Natural killer cell (primary cell): ENCODE results near the gene APCDD1L. TPM values are rescaled to one million over a fixed set of nuclear protein-coding genes. Genes with fewer than 3 reads are reported as not detected.

Experiments
- ATAC-seq, 3 donors: fragments of 150-1000 bp in 2 of 3; fragments of 200-7000 bp in 1 of 3; cut with Tn5 transposase; 1 replicate in 1 of 3; 2 replicates in 2 of 3; pipeline ENCODE4 v1.10.0; 2021; ENCODE audit warnings: mild to moderate bottlenecking in 2 of 3, moderate library complexity in 2 of 3
- DNase-seq, 2 donors: peaks; one replicate each; pipeline versions ENCODE4 v3.0.0 to v3.0.0-alpha.2; 2013 to 2021; ENCODE audit warnings: mixed read lengths in 1 of 2
- H3K27ac ChIP-seq: one replicate; pipeline ENCODE4 v1.5.1; 2013; ENCODE audit warnings: mild to moderate bottlenecking, low read length
- H3K27me3 ChIP-seq: one replicate; pipeline ENCODE4 v1.6.1; 2013; ENCODE audit warnings: low read length; ENCODE audit not compliant: control insufficient read depth, insufficient read depth
- H3K36me3 ChIP-seq: one replicate; pipeline ENCODE4 v1.6.1; 2013; ENCODE audit warnings: low read length; ENCODE audit not compliant: control insufficient read depth, insufficient read depth
- H3K4me1 ChIP-seq: one replicate; pipeline ENCODE4 v1.6.1; 2013; ENCODE audit warnings: low read length; ENCODE audit not compliant: control insufficient read depth, insufficient read depth
- H3K4me3 ChIP-seq: one replicate; pipeline ENCODE4 v1.5.1; 2013; ENCODE audit warnings: low read length
- H3K9me3 ChIP-seq: one replicate; pipeline ENCODE4 v1.6.1; 2013; ENCODE audit warnings: low read length; ENCODE audit not compliant: control insufficient read depth, insufficient read depth
- H3K27ac Mint-ChIP-seq, 2 donors: one replicate each; pipeline ENCODE4 v1.8.0; 2022; ENCODE audit warnings: mild to moderate bottlenecking in 2 of 2, mixed read lengths in 2 of 2, moderate library complexity in 1 of 2
- H3K27me3 Mint-ChIP-seq, 2 donors: one replicate each; pipeline ENCODE4 v1.8.0; 2022; ENCODE audit warnings: low read depth in 2 of 2, mixed read lengths in 2 of 2
- H3K36me3 Mint-ChIP-seq: one replicate; pipeline ENCODE4 v1.8.0; 2022; ENCODE audit warnings: mixed read lengths
- H3K4me1 Mint-ChIP-seq, 2 donors: one replicate each; pipeline ENCODE4 v1.8.0; 2022; ENCODE audit warnings: mixed read lengths in 2 of 2
- H3K4me3 Mint-ChIP-seq: one replicate; pipeline ENCODE4 v1.8.0; 2022; ENCODE audit warnings: mild to moderate bottlenecking, moderate library complexity, mixed read lengths
- H3K9me3 Mint-ChIP-seq, 2 donors: one replicate each; pipeline ENCODE4 v1.8.0; 2022; ENCODE audit warnings: mixed read lengths in 2 of 2
- WGBS: methylation state at CpG from one replicate; pipeline ENCODE4 v1.1.7; 2013; ENCODE audit warnings: missing lambda C conversion rate; ENCODE audit not compliant: insufficient coverage; 5-methylcytosine and 5-hydroxymethylcytosine counted together
- intact Hi-C: fragments of 100-400 bp; cut with micrococcal nuclease; formaldehyde crosslinking; loops from one replicate; pipeline ENCODE4 v1.14.2; 2022
- total RNA-seq, 4 donors: library from RNA; stranded (reverse); fragments of 120-200 nt in 1 of 4; gene quantifications; one replicate each; pipeline versions ENCODE4 v1.2.3 to v1.2.4, GENCODE V29; 2013 to 2022
- TF ChIP-seq, protein P1 (sequence below): fragments of 200-600 bp; IDR thresholded peaks from one replicate; pipeline ENCODE4 v1.8.0; 2022; ENCODE audit warnings: antibody characterized with exemption

The APCDD1L gene
- total RNA-seq, 3 donors from 2014 or later (not counting 1 experiment from before 2014, with no cell fraction given): not detected

DNA sequence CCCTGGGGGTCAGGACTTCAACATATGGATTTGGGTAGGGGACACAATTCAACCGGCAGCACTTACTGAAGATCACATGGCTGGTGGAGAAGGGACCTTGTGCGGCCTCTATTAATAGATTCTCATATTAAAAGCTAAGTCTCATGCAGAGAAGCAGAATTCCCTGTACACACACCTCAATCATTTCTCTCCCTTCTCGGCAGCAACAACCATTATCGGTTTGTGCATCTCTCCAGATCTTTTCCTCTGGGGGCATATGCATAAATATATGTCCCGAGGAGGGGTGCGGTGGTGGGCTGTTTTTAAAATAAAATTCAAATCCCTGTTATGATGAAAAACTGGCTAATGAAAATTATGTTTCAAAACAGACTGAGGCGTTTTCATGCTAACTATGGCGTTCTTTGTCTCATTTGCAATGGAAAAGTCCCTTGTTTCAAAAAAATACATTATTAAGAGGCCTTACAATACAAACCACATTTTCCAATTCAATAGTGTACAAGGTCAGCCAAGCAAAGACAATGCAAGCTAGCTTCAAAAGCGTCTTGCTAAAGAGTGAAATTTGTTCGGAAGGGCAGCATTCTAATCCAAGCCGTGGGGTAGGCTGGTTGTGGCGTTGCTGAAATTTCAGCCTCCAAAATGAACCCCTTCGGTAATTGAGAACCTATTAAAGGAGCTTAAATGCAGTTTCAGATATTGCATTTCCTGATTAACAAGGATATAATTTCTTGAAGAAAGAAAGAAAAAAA, 17.3 kb downstream of the APCDD1L start:
- Histone ChIP-seq H3K36me3 (no peaks in the 10 kb centered on the region), H3K9me3 (no peaks in the 10 kb centered on the region), H3K27ac (no peak overlapping the region), H3K4me3 (no peak overlapping the region), H3K27me3 (no peaks in the 10 kb centered on the region), H3K4me1 (no peaks in the 10 kb centered on the region)
- WGBS: 90% methylated on average over 12 of the region's 13 CpGs
- no peak overlapping the region for H3K4me3 Mint-ChIP-seq
- intact Hi-C loops: no loop called here
- DNase-seq: no peak
- H3K9me3 Mint-ChIP-seq: no peaks in the 10 kb centered on the region
- no peak overlapping the region for H3K27ac Mint-ChIP-seq
- H3K27me3 Mint-ChIP-seq: no peaks in the 10 kb centered on the region
- H3K4me1 Mint-ChIP-seq: no peaks in the 10 kb centered on the region
- no peaks in the 10 kb centered on the region for H3K36me3 Mint-ChIP-seq
- ATAC-seq: no peak
- TF ChIP-seq, protein P1, sequence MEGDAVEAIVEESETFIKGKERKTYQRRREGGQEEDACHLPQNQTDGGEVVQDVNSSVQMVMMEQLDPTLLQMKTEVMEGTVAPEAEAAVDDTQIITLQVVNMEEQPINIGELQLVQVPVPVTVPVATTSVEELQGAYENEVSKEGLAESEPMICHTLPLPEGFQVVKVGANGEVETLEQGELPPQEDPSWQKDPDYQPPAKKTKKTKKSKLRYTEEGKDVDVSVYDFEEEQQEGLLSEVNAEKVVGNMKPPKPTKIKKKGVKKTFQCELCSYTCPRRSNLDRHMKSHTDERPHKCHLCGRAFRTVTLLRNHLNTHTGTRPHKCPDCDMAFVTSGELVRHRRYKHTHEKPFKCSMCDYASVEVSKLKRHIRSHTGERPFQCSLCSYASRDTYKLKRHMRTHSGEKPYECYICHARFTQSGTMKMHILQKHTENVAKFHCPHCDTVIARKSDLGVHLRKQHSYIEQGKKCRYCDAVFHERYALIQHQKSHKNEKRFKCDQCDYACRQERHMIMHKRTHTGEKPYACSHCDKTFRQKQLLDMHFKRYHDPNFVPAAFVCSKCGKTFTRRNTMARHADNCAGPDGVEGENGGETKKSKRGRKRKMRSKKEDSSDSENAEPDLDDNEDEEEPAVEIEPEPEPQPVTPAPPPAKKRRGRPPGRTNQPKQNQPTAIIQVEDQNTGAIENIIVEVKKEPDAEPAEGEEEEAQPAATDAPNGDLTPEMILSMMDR: no peak

DNA sequence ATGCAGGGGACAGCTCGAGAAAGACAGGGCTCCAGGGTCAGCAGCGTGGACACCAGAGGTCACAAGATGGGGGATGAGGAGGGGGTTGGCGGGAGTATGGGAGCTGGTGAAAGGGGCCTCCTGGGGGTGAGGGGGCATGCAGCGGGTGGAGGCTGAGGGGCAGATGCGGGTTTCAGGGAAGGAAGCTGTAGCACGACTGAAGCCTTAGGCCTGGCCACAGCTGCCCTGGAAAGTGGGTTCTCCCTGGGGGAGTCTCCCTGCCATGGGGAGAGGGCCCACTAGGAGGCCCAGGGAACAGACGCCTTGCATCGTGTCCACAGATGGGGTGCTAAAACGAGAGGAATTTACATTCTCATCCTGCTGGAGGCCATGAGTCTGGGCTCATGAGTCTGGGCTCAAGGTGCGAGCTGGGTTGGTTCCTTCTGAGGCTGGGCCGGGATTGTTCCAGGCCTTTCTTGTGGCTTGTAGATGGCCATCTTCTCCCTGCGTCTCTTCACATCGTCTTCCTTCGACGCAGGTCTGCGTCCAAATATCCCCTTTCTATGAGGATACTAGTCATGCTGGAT, 18.0 kb downstream of the APCDD1L start:
- H3K4me3 Mint-ChIP-seq: no peak overlapping the region
- no peaks in the 10 kb centered on the region for H3K36me3 ChIP-seq
- no peaks in the 10 kb centered on the region for H3K27me3 ChIP-seq
- no peak overlapping the region for H3K27ac ChIP-seq
- no peaks in the 10 kb centered on the region for H3K4me1 ChIP-seq
- TF ChIP-seq, protein P1: no peak
- H3K36me3 Mint-ChIP-seq: no peaks in the 10 kb centered on the region
- H3K4me3 ChIP-seq: no peak overlapping the region
- WGBS: 92% methylated on average over 16 of the region's 16 CpGs
- no peaks in the 10 kb centered on the region for H3K27me3 Mint-ChIP-seq
- intact Hi-C loops: no loop called here
- ATAC-seq (no peak), DNase-seq (no peak)
- no peaks in the 10 kb centered on the region for H3K9me3 Mint-ChIP-seq
- no peak overlapping the region for H3K27ac Mint-ChIP-seq
- H3K4me1 Mint-ChIP-seq: no peaks in the 10 kb centered on the region
- no peaks in the 10 kb centered on the region for H3K9me3 ChIP-seq

DNA sequence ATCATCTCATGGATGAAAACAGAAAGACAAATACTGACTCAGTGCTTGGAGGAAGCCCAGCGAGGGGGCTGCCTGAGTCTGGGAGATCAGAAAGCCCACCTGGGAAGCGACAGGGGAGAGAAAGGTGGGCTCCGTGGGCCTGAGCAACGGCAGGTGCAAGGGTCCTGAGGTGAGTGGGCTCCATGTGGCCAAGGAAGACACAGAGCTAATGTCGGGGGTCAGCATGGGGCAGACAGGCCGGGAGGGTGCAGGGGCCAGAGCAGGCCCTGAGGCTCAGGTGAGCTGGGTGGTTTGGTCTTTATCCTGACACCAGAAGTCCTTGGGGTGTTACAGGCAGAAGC, 18.8 kb downstream of the APCDD1L start:
- Histone ChIP-seq H3K27me3 (no peaks in the 10 kb centered on the region), H3K4me3 (no peak overlapping the region), H3K36me3 (no peaks in the 10 kb centered on the region), H3K27ac (no peak overlapping the region), H3K4me1 (no peaks in the 10 kb centered on the region), H3K9me3 (no peaks in the 10 kb centered on the region)
- no peaks in the 10 kb centered on the region for H3K4me1 Mint-ChIP-seq
- DNase-seq (no peak), ATAC-seq (no peak)
- no peak overlapping the region for H3K27ac Mint-ChIP-seq
- TF ChIP-seq, protein P1: no peak
- intact Hi-C loops: no loop called here
- H3K4me3 Mint-ChIP-seq: no peak overlapping the region
- H3K27me3 Mint-ChIP-seq: peaks cover 0 to 7% of the 10 kb centered on the region in 2 donors
- 82% methylated on average over 6 of the region's 6 CpGs for WGBS
- no peaks in the 10 kb centered on the region for H3K36me3 Mint-ChIP-seq
- no peaks in the 10 kb centered on the region for H3K9me3 Mint-ChIP-seq
